Gastrocnemius medialis (tissue), 4 donors: ENCODE data around the gene NOL4L.
"Not testable (repeated sequence)": the region's sequence is repeated elsewhere in the genome, so short reads cannot be mapped to it uniquely, and the experiment has no call there.

Experiments
- CTCF ChIP-seq, 5 experiments: fragments of 450-650 bp in 3 of 5; fragments of 200-600 bp in 2 of 5; sonication (generic) in 2 of 5; IDR thresholded peaks in 4 of 5; conservative IDR thresholded peaks in 1 of 5; 1 replicate in 4 of 5; 2 replicates in 1 of 5; pipeline ENCODE4 v1.5.1; 2016 to 2019; ENCODE audit warnings: antibody characterized with exemption in 5 of 5, mild to moderate bottlenecking in 3 of 5, moderate library complexity in 3 of 5
- POLR2A ChIP-seq, 2 donors: fragments of 450-650 bp; IDR thresholded peaks; one replicate each; pipeline ENCODE4 v1.6.1; 2017; ENCODE audit warnings: antibody characterized with exemption in 2 of 2, mild to moderate bottlenecking in 2 of 2, moderate library complexity in 2 of 2

GRCh38 chr20:32465901-32466675, 119.0 kb downstream of the NOL4L start:
- TF ChIP-seq CTCF (IDR thresholded peaks at IDR 0.05 in 4 of 5, conservative IDR thresholded peaks at IDR 0.05 in 1 of 5); POLR2A (IDR thresholded peaks at IDR 0.05): not testable (repeated sequence)
